GM12865 (cell line): Measurements from ENCODE around the gene RAB20.

ENCODE experiments used
- DNase-seq: peaks from one replicate; pipeline ENCODE4 v3.0.0; 2010; ENCODE audit warnings: low read depth
- H3K4me3 ChIP-seq: 2 replicates; pipeline ENCODE4 v1.5.1; 2011; ENCODE audit warnings: mild to moderate bottlenecking, low read depth, low read length, control low read depth
- TF ChIP-seq, protein P1 (sequence below): IDR thresholded peaks from 2 replicates; pipeline ENCODE4 v1.5.1; 2011; ENCODE audit warnings: low read length, control low read depth, low read depth, inconsistent platforms; ENCODE audit not compliant: insufficient read depth; ENCODE audit errors: missing control alignments

Gene RAB20

GRCh38 chr13:110548891-110549794 is 12.4 kb downstream of the RAB20 start:
- no peak overlapping the region for H3K4me3 ChIP-seq
- TF ChIP-seq, protein P1, sequence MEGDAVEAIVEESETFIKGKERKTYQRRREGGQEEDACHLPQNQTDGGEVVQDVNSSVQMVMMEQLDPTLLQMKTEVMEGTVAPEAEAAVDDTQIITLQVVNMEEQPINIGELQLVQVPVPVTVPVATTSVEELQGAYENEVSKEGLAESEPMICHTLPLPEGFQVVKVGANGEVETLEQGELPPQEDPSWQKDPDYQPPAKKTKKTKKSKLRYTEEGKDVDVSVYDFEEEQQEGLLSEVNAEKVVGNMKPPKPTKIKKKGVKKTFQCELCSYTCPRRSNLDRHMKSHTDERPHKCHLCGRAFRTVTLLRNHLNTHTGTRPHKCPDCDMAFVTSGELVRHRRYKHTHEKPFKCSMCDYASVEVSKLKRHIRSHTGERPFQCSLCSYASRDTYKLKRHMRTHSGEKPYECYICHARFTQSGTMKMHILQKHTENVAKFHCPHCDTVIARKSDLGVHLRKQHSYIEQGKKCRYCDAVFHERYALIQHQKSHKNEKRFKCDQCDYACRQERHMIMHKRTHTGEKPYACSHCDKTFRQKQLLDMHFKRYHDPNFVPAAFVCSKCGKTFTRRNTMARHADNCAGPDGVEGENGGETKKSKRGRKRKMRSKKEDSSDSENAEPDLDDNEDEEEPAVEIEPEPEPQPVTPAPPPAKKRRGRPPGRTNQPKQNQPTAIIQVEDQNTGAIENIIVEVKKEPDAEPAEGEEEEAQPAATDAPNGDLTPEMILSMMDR = no peak
- no peak for DNase-seq

DNA sequence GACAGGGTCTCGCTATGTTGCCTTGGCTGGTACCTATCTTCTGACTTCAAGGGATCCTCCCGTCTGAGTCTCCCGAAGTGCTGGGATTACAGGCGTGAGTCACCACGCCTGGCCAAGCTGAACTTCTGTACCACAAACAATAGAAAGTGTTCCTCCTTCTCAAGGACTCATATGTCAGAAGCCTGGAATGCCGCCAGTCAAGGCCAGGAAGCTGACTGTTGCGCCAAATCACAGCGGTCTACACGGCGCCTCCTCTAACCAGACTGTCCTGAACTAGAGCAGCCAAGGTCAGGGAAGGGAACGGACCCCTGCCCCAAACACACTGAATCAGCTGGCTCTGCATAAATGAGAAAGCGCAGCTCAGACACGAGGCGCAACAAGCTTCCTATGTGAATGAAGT is 14.6 kb downstream of the RAB20 start:
- no peak for DNase-seq
- TF ChIP-seq, protein P1 = no peak
- H3K4me3 ChIP-seq = no peak overlapping the region

- no peak overlapping the region for H3K4me3 ChIP-seq
- DNase-seq = no peak
- TF ChIP-seq, protein P1 = no peak
These were observed 15.1 kb downstream of the RAB20 start for GRCh38 chr13:110546378-110546777.

DNA sequence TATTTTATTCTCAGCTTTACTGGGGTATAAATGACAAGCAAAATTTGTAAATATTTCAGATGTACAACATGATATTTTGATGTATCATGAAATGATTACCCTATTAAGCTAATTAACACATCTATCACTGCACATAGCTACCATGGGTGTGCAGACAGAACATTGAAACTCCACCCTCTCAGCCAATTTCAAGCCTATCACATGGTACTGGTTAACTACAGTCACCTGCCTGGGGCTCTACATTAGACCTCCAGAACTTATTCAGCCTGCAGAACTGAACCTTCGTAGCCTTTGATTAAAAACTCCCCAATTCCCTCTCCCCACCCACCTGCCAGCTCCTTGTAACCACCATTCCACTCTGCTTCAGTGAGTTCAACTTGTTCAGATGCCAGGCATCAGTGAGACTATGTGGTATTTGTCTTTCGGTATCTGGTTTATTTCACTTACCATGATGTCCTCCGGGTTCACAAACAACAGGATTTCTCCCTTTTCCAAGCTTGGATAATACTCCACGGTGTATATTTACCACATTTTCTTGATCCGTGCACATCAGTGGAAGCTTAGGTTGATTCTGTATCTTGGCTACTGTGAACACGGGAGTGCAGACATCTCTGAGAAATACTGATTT is 19.2 kb downstream of the RAB20 start:
- H3K4me3 ChIP-seq = no peak overlapping the region
- TF ChIP-seq, protein P1 = no peak
- DNase-seq = no peak

DNA sequence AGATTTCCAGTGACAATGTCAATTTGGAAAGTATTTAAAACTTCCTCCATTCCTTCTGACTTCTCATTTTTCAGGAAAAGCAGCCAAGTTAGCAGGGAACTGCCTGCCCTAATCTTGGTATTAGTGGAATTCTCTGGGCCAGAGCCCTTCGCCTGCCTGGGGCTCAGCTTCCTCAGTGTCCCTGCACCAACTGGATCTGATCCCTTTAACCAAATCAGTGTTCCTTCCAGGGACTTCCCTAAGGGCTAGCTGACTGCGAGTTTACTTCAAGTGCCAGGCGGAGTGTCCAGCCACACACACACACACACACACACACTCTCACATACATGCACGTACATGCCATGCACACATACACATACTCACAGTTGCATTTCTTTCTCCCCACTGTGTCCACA is 20.0 kb downstream of the RAB20 start:
- DNase-seq = no peak
- TF ChIP-seq, protein P1 = no peak
- no peak overlapping the region for H3K4me3 ChIP-seq

DNA sequence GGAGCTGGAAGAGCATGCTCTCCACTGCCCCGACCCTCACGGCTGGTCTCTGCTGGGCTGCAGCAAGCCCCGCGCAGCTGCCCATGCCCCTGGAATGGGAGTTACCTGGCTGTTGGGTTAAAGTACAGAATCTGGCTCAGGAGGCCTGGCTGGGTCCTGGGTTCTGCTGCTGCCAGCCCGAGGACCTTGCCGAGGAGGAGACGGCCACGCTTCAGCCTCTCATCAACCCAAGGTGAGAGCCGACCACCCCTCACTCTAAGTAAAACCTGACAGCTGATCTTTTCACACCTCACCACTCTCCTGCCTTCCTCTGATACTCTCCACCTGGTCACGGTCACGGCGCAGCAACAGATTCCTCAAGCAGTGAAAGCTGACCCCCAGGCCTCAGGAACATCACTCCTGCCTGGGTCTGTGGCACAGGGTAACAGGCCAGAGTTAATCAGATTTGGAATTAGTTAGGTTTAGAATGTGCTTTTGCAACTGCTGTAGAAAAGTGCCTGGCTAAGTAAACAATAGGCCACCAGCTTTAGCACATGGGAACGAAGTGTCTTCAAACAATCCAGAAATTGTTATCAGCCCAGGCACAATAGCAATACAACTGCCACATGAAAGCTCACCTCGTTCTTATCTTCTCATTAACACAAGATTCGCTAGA is 20.5 kb downstream of the RAB20 start:
- no peak for DNase-seq
- TF ChIP-seq, protein P1 = no peak
- no peak overlapping the region for H3K4me3 ChIP-seq
